Fibroblast of gingiva (primary cell): ENCODE results near the gene NEB.

Experiments used
- DNase-seq: peaks from one replicate; pipeline ENCODE4 v3.0.0-alpha.2; 2011; ENCODE audit warnings: low read depth

NEB gene

DNA sequence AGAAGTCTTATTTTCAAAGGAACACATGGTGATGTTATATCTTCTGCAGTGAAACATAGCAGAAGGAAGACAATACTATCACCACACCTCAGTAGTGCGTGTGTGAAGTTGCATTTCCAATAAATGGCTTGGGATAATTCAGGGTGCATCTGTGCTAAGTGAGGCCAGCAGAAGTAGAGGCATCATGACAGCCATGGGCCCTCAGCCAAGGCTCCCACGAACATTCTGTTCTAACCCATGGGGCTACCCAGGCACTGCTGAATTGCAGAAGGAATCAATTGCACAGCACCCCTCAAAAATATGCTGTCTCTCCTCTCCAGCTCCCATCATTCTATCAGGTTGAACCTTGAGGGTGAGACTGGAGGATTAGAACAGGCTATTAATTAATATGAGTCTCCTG, 185.1 kb downstream of the NEB start:
- DNase-seq = no peak

DNA sequence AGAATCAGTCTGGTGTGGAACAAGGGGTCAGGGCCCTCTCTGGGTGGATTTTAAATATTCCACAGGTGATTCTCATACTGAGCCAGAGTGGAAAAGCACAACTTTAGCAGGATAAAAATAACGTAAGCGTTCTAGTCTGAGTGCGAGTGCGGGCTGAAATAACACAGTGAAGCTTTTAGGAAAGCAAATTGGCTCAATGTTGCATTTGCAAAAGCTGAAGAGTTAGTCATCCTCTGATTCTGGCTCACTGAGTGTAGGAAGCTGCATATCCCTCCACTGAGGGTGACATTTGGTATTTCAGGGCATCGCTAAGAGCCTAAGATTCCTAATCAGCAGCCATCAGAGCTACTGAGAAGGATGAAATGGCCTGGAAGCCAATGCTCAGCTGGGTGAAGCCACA, 189.8 kb downstream of the NEB start:
- peak; percentile 7 for DNase-seq

GRCh38 chr2:151543876-151544275, 190.4 kb downstream of the NEB start:
- peak; percentile 23 for DNase-seq

GRCh38 chr2:151534001-151534400, 200.3 kb downstream of the NEB start:
- DNase-seq = no peak

GRCh38 chr2:151533127-151533526, 201.1 kb downstream of the NEB start:
- no peak for DNase-seq

GRCh38 chr2:151526572-151527090, 207.6 kb downstream of the NEB start:
- no peak for DNase-seq

- DNase-seq = no peak
Observed at GRCh38 chr2:151525821-151526373, 208.4 kb downstream of the NEB start.

DNA sequence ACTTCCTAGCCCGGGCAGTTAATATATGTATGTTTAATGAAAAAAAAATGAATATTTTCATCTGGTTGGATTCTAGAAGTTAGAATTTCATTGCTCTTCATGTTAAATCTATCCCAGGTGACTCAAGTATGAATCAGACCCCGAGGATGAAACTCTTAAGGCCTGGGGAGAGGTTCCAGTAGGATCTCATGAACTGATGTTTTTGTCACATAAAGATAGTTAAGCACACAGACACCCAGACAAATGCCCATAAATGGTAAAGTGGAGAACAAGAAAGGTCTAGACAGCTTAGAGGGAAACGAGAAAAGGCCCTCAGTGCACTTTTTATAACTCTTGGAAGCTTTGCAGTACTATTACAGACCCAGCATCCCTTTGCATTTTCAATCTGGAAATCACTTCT, 210.4 kb downstream of the NEB start:
- DNase-seq = no peak

DNA sequence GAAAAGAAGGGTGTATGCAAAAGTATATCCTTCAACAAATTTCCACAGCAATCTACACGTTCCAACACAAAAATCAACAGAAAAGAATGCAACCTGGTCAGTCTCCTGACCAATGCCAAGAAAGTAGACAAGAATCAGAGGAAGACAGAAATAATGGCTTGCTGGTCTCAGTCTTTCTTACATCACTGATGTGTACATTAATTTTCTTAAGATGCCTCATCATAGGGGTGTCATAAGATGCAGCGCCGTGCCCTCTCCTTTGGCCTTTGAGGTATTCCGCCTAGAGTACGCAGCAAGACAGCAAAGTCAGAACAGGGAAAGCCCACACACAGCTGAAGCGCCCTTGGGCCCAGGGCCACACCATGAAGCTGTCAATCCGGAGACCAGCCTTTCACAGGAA, 211.7 kb downstream of the NEB start:
- DNase-seq = no peak

GRCh38 chr2:151520976-151521375, 213.3 kb downstream of the NEB start:
- DNase-seq = no peak

- DNase-seq = no peak
Observed at GRCh38 chr2:151518802-151519201, 215.5 kb downstream of the NEB start.

GRCh38 chr2:151508519-151508918, 225.8 kb downstream of the NEB start:
- DNase-seq = no peak

DNA sequence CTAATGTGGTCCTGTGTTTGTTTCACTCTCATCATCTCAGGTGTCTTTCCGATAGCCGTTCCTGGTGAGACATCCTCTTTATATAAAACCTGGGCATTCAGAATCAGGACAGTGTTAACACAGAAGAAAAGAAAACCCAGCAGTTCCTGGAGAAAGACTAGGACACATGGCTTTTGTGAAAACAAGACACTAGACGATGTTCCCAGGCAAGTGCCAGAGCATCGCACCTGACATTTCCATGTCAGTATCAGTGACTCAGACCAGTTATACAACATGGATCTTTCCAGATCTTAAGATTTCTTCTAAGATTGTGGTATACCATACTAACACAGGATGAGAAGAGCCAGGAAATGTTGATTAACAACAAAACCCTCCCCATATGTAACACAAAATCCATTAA, 228.1 kb downstream of the NEB start:
- DNase-seq = no peak

- DNase-seq = no peak
Observed at GRCh38 chr2:151498178-151498577, 236.1 kb downstream of the NEB start.

DNA sequence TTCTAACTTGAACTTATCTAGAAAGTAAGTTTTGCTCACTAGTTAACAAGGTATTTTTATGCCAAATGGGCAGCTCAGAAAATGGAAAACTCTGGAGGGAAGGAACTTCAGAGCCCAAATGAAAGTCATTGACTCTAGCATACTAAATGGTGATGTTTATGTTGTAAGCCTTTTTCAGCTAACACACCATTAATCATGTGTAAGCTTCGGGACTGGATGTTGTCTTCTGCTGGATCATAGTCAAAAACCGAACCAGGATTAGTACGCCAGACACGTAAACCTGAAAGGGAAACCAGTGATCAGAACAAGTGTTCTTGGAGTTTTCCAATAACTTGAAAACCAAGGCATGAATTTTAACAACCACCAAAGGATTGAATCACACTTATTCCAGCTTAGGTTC, 242.8 kb downstream of the NEB start:
- DNase-seq = no peak

DNA sequence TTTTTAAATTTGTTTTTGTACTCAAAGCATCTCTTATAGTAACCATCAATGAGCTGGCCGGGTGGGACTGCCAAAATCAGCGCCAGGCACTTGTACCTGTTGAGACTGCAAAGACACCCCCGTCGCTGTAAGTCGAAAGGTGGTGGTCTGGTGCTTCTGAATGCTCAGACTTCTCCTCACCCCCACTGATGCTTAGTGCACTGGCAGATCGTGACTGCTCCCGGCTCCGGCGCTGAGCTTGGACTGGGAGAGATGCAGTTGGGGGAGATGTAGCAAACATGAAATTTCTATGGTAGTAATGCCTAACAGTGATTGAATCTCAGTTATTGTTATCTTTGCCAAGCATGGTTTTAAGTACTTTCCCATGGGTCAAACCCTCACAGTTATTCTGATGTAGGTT, 244.0 kb downstream of the NEB start:
- DNase-seq = no peak

GRCh38 chr2:151486053-151486452, 248.2 kb downstream of the NEB start:
- DNase-seq = no peak

GRCh38 chr2:151484100-151484499, 250.2 kb downstream of the NEB start:
- no peak for DNase-seq

GRCh38 chr2:151483546-151483945, 250.7 kb downstream of the NEB start:
- no peak for DNase-seq

DNA sequence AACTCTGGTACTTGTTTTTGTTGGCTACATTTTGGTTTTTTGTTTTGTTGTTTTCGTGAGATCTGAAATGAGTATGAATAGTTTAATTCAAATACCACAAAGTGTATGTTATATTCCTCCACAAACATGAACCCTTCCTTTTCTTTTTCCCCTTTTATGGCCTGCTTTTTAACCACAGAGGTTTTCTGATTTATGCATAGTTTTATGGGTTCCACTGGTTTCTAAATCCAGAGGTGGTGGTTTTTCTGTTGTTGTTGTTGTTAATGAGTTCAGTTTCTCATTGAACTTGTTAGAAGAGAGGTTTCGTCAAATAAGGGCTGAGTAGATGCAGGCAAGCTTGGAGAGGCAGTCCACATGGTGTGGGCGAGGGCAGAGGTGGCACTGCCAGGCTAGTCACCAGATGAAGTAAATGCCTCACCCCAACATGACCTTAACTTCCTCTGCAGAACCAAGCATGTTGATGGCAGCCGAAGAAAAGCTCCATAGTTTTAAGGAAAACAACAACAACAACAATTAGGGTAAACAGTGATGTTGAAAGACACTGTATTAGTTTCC, 252.0 kb downstream of the NEB start:
- no peak for DNase-seq

- DNase-seq = no peak
Observed at GRCh38 chr2:151481744-151482143, 252.5 kb downstream of the NEB start.

- no peak for DNase-seq
Observed at GRCh38 chr2:151478011-151478410, 256.3 kb downstream of the NEB start.

GRCh38 chr2:151476287-151476686, 258.0 kb downstream of the NEB start:
- DNase-seq = no peak

- DNase-seq = no peak
Observed at GRCh38 chr2:151475071-151475470, 259.2 kb downstream of the NEB start.
